Measurements from ENCODE around the gene COX19. TPM values are rescaled to one million over a fixed set of nuclear protein-coding genes. Genes with fewer than 3 reads are reported as not detected.

Gene COX19
- total RNA-seq, 2 donors from 2014 or later, result 2.8 to 5.5 TPM

DNA sequence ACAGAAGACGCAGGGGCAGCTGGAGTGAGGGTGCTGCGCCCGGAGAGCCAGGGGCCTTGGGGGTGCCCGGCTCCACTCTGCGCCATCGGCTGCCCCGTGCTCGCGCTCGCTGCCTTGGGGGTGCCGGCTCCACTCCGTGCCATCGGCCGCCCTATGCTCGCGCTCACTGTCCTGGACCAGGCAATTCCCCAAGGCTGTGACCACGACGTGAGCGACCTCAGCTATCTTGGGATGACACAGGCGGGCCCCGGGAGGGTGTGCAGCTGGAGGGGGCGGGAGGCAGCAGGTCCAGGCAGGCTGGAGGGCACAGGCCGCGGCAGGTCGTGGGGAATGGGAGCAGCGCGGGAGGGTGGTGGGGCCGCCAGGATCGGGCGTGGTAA is 37.4 kb upstream of the COX19 start:
- no peak for DNase-seq (ENCODE audit: low spot score)
- H3K4me3 ChIP-seq, result no peak overlapping the region
- peaks cover 17% of the 10 kb centered on the region for H3K36me3 ChIP-seq

DNA sequence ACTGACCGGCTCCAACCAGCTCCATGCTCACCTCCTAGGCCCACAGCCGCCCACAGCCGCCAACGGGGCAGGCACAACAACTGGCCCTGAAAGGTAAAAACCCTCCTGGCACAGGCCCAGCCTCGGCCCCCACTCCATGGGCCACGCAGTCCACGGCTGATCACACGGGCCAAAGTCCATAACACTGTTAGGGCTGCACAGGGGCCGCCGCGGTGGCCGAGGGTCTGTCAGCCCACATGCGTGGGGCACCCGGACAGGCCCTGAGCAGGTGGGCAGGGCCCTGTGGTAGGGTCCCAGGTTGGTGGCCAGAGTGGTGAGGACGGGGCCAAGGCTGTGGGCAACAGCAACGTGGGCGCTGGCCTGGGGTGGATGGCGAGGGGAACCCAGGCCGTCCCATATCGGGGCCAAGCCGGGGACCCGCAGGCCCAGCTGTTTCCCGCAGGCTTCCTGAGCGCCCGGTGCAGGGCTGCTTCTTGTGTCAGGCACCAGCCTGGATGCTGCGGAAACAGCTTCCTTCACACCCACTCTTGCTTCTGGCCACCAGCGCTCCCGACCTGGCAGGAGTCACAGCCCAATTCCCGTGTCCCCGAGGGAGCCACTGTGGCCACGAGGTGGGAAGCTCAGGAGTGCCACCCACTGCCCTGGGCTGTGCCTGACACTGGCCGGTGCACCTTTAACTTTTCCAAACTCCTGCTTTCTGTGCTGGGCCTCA is 36.8 kb upstream of the COX19 start:
- no peak for TF ChIP-seq CTCF (IDR thresholded peaks at IDR 0.05)
- peaks cover 0 to 9% of the 10 kb centered on the region in 2 donors for H3K4me1 ChIP-seq
- H3K4me3 ChIP-seq, result no peak overlapping the region
- H3K36me3 ChIP-seq, result peaks cover 22% of the 10 kb centered on the region
- DNase-seq (ENCODE audit: low spot score), result no peak
- no peaks in the 10 kb centered on the region for H3K9me3 ChIP-seq
- no peaks in the 10 kb centered on the region for H3K27me3 ChIP-seq
- H3K27ac ChIP-seq, result no peak overlapping the region

More for the DNA sequence above, 37.4 kb upstream of the COX19 start:
- Histone ChIP-seq H3K4me1 (peaks cover 0 to 9% of the 10 kb centered on the region in 2 donors), H3K9me3 (no peaks in the 10 kb centered on the region), H3K27me3 (no peaks in the 10 kb centered on the region), H3K27ac (no peak overlapping the region)
- TF ChIP-seq CTCF (IDR thresholded peaks at IDR 0.05), result no peak

- H3K27ac ChIP-seq, result no peak overlapping the region
- TF ChIP-seq CTCF (IDR thresholded peaks at IDR 0.05), result no peak
- no peaks in the 10 kb centered on the region for H3K27me3 ChIP-seq
- H3K4me1 ChIP-seq, result peaks cover 0 to 9% of the 10 kb centered on the region in 2 donors
- no peaks in the 10 kb centered on the region for H3K9me3 ChIP-seq
- no peak overlapping the region for H3K4me3 ChIP-seq
- DNase-seq (ENCODE audit: low spot score), result no peak
- H3K36me3 ChIP-seq, result peaks cover 22% of the 10 kb centered on the region
These were observed 36.1 kb upstream of the COX19 start for GRCh38 chr7:1011297-1012003.

GRCh38 chr7:1010226-1010625 is 34.9 kb upstream of the COX19 start:
- DNase-seq (ENCODE audit: low spot score), result no peak
- Histone ChIP-seq H3K27ac (no peak overlapping the region), H3K4me1 (peaks cover 0 to under 1% of the 10 kb centered on the region in 2 donors), H3K9me3 (no peaks in the 10 kb centered on the region), H3K27me3 (no peaks in the 10 kb centered on the region), H3K36me3 (peaks cover 22% of the 10 kb centered on the region), H3K4me3 (no peak overlapping the region)
- no peak for TF ChIP-seq CTCF (IDR thresholded peaks at IDR 0.05)

DNA sequence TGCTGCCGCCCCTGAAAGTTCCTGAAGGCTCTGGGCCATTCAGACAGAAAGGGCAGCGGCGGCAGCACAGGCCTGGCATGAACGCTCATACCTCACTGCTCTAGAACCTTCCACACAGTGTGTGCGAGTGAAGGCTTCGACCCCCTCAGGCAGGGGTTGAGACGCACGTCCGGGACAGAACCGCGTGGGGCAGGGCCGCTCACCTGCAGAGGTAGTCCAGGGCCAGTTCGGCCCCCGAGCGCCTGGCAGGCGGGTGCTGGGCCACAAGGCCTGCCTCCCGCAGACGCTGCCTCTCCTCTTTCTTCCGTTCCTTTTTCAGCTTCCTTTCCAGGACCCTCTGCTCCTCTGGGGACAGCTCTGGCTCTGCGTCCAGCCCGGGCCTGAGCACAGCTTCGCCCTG is 34.4 kb upstream of the COX19 start:
- Histone ChIP-seq H3K27me3 (no peaks in the 10 kb centered on the region), H3K27ac (no peak overlapping the region), H3K9me3 (no peaks in the 10 kb centered on the region), H3K4me1 (no peaks in the 10 kb centered on the region), H3K4me3 (no peak overlapping the region), H3K36me3 (peaks cover 22% of the 10 kb centered on the region)
- no peak for TF ChIP-seq CTCF (IDR thresholded peaks at IDR 0.05)
- no peak for DNase-seq (ENCODE audit: low spot score)
